ENCODE measurements around the gene KHSRP. TPM values are rescaled to one million over a fixed set of nuclear protein-coding genes. Genes with fewer than 3 reads are reported as not detected.

KHSRP gene
- total RNA-seq, 1 experiment from 2014 or later, result 288 TPM

DNA sequence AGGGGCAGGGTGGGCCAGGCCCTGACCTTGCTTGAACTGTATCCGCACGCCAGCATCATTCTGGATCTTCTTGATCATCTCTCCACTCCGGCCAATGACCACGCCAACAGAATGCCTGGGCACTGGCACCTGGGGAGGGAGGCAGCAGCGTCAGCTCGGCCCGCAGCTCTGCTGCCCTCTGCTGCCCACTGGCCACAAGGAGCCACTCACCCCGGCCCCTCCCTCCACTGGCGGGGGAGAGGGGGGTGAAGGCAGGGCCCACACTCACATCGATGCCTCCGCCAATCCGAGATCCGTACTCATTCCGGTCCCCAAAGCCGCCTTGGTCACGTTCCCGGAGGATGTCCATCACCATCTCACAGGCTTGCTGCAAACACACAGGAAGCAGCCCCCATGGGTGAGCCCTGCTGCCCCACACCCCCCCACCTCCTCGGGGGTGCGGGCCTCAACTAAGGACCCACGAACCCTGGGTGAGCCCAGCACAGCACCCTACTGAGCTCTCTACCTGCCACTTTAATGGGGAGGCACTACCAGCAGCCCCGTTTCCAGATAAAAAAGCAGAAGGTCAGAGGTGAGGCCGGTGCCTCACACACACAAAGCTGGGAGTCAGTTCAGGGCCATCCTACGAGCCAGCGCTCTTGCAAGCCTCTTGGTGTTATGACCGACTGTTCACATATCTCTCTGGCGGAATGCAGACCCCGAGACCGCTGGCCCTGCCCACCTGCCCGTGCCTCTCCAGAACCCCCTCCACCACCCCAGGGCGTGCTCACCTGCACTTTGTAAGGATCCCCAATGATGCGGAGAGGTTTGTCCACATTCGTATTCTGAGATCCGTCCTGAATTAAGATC is 6.7 kb downstream of the KHSRP start:
- no peak for DNase-seq
- Histone ChIP-seq H3F3A (ENCODE audit: insufficient read depth, low read depth) (no peaks in the 10 kb centered on the region; the same call in 1 of the 2 replicates), H3K9me2 (ENCODE audit: insufficient read depth) (no peaks in the 10 kb centered on the region), H3K4me3 (no peak overlapping the region), H4K20me1 (ENCODE audit: insufficient read depth) (peaks cover 38% of the 10 kb centered on the region), H3K36me3 (ENCODE audit: low read depth) (no peaks in the 10 kb centered on the region), H3K4me2 (no peak overlapping the region), H3K9me3 (ENCODE audit: insufficient read depth, low read depth) (no peaks in the 10 kb centered on the region), H3K79me2 (ENCODE audit: low read depth) (peaks cover 28% of the 10 kb centered on the region), H3K27ac (no peak overlapping the region), H3K27me3 (ENCODE audit: insufficient read depth, low read depth) (no peaks in the 10 kb centered on the region), H3K4me1 (replicated peaks; ENCODE audit: insufficient read depth) (peaks cover 7% of the 10 kb centered on the region), H2AFZ (no peak overlapping the region)
- ChIA-PET CTCF (interaction anchor here (0.7 kb wide), 1 partner anchor 409 kb away, joined by 3 read pairs; no protein-coding TSS in a partner anchor), POLR2A (ENCODE audit: unreplicated experiment) (no interaction called here)
- BruUV-seq (replicated peaks), result no TSS peak
- TF ChIP-seq EZH2 (IDR thresholded peaks at IDR 0.05; ENCODE audit: low read depth), result no peak
- TF ChIP-seq, protein P1, sequence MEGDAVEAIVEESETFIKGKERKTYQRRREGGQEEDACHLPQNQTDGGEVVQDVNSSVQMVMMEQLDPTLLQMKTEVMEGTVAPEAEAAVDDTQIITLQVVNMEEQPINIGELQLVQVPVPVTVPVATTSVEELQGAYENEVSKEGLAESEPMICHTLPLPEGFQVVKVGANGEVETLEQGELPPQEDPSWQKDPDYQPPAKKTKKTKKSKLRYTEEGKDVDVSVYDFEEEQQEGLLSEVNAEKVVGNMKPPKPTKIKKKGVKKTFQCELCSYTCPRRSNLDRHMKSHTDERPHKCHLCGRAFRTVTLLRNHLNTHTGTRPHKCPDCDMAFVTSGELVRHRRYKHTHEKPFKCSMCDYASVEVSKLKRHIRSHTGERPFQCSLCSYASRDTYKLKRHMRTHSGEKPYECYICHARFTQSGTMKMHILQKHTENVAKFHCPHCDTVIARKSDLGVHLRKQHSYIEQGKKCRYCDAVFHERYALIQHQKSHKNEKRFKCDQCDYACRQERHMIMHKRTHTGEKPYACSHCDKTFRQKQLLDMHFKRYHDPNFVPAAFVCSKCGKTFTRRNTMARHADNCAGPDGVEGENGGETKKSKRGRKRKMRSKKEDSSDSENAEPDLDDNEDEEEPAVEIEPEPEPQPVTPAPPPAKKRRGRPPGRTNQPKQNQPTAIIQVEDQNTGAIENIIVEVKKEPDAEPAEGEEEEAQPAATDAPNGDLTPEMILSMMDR (conservative IDR thresholded peaks at IDR 0.05), result no peak
- intact Hi-C loops (cut with micrococcal nuclease; ENCODE audit: unreplicated experiment), result no loop called here

- DNase-seq, result no peak
- intact Hi-C loops (cut with micrococcal nuclease; ENCODE audit: unreplicated experiment), result no loop called here
- Histone ChIP-seq H3K79me2 (ENCODE audit: low read depth) (peaks cover 17% of the 10 kb centered on the region), H3K27me3 (ENCODE audit: insufficient read depth, low read depth) (no peaks in the 10 kb centered on the region), H4K20me1 (ENCODE audit: insufficient read depth) (peaks cover 27% of the 10 kb centered on the region), H3K4me2 (no peak overlapping the region), H3K9me2 (ENCODE audit: insufficient read depth) (no peaks in the 10 kb centered on the region), H3K9me3 (ENCODE audit: insufficient read depth, low read depth) (no peaks in the 10 kb centered on the region), H2AFZ (no peak overlapping the region), H3K4me1 (replicated peaks; ENCODE audit: insufficient read depth) (no peaks in the 10 kb centered on the region), H3F3A (ENCODE audit: insufficient read depth, low read depth) (no peaks in the 10 kb centered on the region; the same call in 1 of the 2 replicates), H3K27ac (no peak overlapping the region), H3K4me3 (no peak overlapping the region), H3K36me3 (ENCODE audit: low read depth) (no peaks in the 10 kb centered on the region)
- POLR2A ChIA-PET (ENCODE audit: unreplicated experiment), result no interaction called here
- no TSS peak for BruUV-seq (replicated peaks)
- TF ChIP-seq EZH2 (IDR thresholded peaks at IDR 0.05; ENCODE audit: low read depth), result no peak
- TF ChIP-seq, protein P1 (conservative IDR thresholded peaks at IDR 0.05), result no peak
- CTCF ChIA-PET, result no interaction called here
Measured at GRCh38 chr19:6416658-6417405, 7.8 kb downstream of the KHSRP start.

- Histone ChIP-seq H3K36me3 (ENCODE audit: low read depth) (no peaks in the 10 kb centered on the region), H3K27ac (no peak overlapping the region), H3K9me2 (ENCODE audit: insufficient read depth) (no peaks in the 10 kb centered on the region), H3K4me2 (no peak overlapping the region), H2AFZ (no peak overlapping the region), H3K4me3 (no peak overlapping the region), H3K79me2 (ENCODE audit: low read depth) (peaks cover 6% of the 10 kb centered on the region), H3K27me3 (ENCODE audit: insufficient read depth, low read depth) (no peaks in the 10 kb centered on the region), H3K9me3 (ENCODE audit: insufficient read depth, low read depth) (no peaks in the 10 kb centered on the region), H4K20me1 (ENCODE audit: insufficient read depth) (peaks cover 16% of the 10 kb centered on the region), H3K4me1 (replicated peaks; ENCODE audit: insufficient read depth) (no peaks in the 10 kb centered on the region), H3F3A (ENCODE audit: insufficient read depth, low read depth) (peaks cover 2% of the 10 kb centered on the region; the same call in 1 of the 2 replicates)
- CTCF ChIA-PET, result no interaction called here
- intact Hi-C loops (cut with micrococcal nuclease; ENCODE audit: unreplicated experiment), result no loop called here
- TF ChIP-seq EZH2 (IDR thresholded peaks at IDR 0.05; ENCODE audit: low read depth), result no peak
- TF ChIP-seq, protein P1 (conservative IDR thresholded peaks at IDR 0.05), result no peak
- POLR2A ChIA-PET (ENCODE audit: unreplicated experiment), result no interaction called here
- DNase-seq, result no peak
- BruUV-seq (replicated peaks), result no TSS peak
Measured at GRCh38 chr19:6415591-6416190, 8.9 kb downstream of the KHSRP start.
